ENCODE measurements around the gene HTATSF1. TPM values are rescaled to one million over a fixed set of nuclear protein-coding genes. Genes with fewer than 3 reads are reported as not detected.

The HTATSF1 gene
- total RNA-seq (2022; extraction: Qiagen RNA extraction), result 52.7 to 68.0 TPM (median 63.5 TPM) in 5 replicates

GRCh38 chrX:136497556-136498052, at the start of gene HTATSF1:
Gene HTATSF1 (plus strand): TSS chrX:136497592. CDS start chrX:136497685, 93 bp downstream.

GRCh38 chrX:136487647-136488046, 9.7 kb upstream of the HTATSF1 start, which contains the start of gene BRS3:
Gene BRS3 (plus strand): TSS chrX:136487947. CDS start chrX:136488115, 168 bp downstream.

GRCh38 chrX:136531951-136532350, 34.6 kb downstream of the HTATSF1 start, which contains the start of gene VGLL1:
Gene VGLL1 (plus strand): TSS chrX:136532215. CDS start chrX:136536021, 3,806 bp downstream.

Other genes starting within 250 kb of the HTATSF1 start
- 12.2 to 16.6 TPM (median 15.4 TPM) in 5 replicates for gene MAP7D3, start 246.2 kb upstream of the HTATSF1 start, total RNA-seq (2022; extraction: Qiagen RNA extraction)
- gene ADGRG4, start 196.6 kb upstream of the HTATSF1 start, total RNA-seq (2022; extraction: Qiagen RNA extraction), result not detected in 5 replicates
- gene BRS3, start 9.6 kb upstream of the HTATSF1 start, total RNA-seq (2022; extraction: Qiagen RNA extraction), result not detected in 5 replicates
- gene VGLL1, start 34.6 kb downstream of the HTATSF1 start, total RNA-seq (2022; extraction: Qiagen RNA extraction), result not detected in 5 replicates
- gene CD40LG, start 150.6 kb downstream of the HTATSF1 start, total RNA-seq (2022; extraction: Qiagen RNA extraction), result not detected in 5 replicates